GM21381 (cell line): ENCODE data around the gene HOXD3.

Source experiments
- ATAC-seq: cut with Tn5 transposase; IDR thresholded peaks from one replicate; pipeline ENCODE4 v1.9.1; 2021; ENCODE audit warnings: mild to moderate bottlenecking, moderate library complexity; ENCODE audit not compliant: unreplicated experiment

Gene HOXD3

DNA sequence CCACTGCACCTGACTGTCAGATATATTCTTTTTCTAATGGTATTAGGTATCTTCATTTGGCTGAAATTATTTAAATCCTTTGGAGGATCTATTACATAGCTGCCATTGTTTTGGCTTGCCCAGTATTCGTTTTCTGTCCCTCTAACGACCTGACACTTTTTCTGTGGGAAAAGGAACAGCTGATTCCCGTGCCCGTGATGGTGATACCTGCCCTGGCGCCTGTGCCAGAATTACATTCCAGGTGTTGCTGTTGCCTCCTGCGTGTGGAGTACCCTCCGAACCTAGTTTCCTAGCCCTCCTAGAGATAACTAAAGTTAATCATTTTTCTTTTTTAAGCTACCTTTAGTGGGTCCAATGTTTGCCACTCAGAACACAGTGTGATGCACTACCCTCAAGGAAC is 45.4 kb downstream of the HOXD3 start:
- ATAC-seq: no peak

DNA sequence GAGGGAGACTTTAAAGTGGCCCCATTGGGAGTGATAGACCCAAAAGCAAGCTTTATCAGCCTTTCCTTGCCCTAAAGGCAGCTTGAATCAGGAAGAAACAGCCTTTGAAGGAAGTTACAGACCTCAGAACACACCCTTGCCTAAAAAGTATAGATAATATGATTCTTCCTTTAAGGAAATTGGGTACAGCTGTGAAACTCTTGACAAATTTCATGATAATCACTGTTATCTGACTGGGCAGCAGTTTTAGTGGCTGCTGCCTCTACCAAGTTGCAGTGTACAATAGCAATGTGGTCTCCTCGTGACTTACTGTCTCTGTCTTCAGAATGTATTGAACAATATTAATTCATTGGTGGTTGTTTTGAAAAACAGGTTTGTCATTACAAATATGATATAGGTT is 48.0 kb downstream of the HOXD3 start:
- no peak for ATAC-seq

DNA sequence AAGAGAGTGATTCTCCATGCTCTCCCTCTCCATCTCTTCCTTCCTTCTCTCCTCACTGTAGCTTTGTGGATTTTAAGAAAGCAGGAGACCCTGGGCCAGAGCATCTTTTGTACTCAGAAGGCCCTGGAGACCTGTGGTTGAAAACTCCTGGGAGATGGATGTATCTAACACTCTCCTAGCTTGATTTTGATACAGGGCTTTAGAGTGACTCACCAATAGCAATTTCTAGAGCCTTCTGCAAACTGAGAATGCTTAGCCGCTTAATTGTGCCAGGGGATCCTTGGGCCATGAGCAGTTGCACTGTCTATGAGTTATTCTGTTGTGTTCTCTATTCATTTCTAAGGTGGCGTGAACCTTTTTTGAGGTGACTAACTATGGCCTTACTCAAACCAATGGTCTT is 49.0 kb downstream of the HOXD3 start:
- no peak for ATAC-seq

DNA sequence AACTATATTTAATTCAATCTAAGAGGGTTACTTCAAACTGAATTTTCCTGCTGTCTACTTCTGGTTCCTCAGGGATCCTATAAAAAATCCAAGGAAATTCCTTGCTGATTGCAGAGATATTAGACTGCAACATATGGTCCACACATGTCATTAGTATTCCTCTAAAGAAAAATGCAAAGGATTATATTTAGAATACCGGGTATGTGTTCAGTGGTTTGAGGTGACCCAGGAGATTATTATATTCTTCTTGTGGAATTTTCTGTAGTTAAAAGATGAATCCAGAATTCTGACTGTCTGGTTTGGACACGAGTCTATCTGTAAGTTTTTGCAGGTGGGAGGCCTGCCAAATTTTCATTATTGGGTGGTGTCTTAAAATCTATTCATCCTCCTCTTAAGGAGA is 49.6 kb downstream of the HOXD3 start:
- ATAC-seq: no peak

DNA sequence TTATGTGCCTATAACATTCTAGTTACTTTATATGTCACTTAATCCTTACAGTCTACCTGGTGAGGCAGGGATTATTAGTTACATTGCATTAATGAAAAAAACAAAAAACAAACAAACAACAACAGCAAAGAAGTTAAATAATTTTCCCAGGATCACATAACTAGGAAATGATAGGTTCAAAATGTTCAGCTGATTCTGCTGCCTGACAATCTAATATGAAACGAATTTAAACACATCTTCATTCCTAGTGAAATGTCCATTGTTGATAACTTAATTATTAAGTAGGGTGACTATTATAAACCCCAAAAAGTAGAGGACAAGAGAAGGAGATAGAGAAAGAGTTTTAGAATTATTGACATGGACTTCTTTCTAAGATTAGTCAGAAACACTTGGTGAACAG is 54.0 kb downstream of the HOXD3 start:
- no peak for ATAC-seq

DNA sequence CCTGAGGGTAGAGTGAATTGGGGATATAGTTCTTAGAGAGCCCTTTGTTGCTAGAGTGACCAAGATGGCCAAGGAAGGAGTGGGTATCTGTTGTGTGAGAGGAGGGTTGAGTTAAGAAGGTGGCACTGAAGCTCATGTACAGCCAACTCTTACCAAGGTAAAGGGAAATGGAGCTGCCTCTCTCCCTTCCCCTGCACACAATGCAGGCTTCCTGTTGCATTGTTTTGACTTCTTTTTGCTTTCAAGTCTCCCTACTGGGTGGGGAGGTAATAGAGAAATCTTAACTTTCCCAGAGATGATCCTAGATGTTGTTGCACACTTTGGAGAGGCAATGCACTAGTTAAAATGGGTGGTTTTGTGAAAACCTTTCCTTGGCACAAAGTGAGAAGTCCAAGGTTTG is 55.2 kb downstream of the HOXD3 start:
- no peak for ATAC-seq

DNA sequence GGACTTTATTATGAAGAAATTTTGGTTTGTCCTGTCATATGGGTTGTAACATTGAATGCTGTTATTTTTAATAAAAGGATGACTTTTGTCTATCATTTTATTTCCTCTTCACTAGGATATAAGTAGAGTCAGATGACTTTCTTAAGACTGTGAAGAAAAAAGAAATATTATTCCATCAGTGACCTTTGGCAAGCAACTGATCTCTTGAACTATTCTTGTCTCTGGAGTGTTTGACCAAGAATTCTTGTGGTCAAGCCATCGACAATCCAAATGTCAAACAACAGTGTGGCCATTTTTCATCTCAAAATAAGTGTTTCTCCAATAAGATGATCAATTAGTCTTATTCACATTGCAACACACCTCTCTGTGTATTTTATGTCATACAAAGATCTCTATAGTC is 56.3 kb downstream of the HOXD3 start:
- no peak for ATAC-seq
